Measurements from ENCODE around the gene ZKSCAN3.

- TF ChIP-seq CTCF (conservative IDR thresholded peaks at IDR 0.05): no peak
- TF ChIP-seq ZFX (IDR thresholded peaks at IDR 0.05): no peak
Observed at GRCh38 chr6:28351087-28351486, 1.3 kb downstream of the ZKSCAN3 start.
